Fibroblast of mammary gland (primary cell): Measurements from ENCODE around the gene PRDM15.
A peak's percentile ranks its signal among the peaks of the same experiment; 100 is the strongest.

ENCODE experiments used
- DNase-seq: peaks from one replicate; pipeline ENCODE4 v3.0.0-alpha.2; 2010; ENCODE audit warnings: low read depth
- H3K4me3 ChIP-seq: 2 replicates; pipeline ENCODE4 v1.5.1; 2011; ENCODE audit warnings: low read depth, mild to moderate bottlenecking, low read length, moderate library complexity; ENCODE audit not compliant: control insufficient read depth
- CTCF ChIP-seq: conservative IDR thresholded peaks from 2 replicates; pipeline ENCODE4 v1.5.1; 2011; ENCODE audit warnings: low read depth, low read length, inconsistent platforms; ENCODE audit not compliant: control insufficient read depth, insufficient read depth

PRDM15 gene

GRCh38 chr21:41777951-41778815 lies 101.0 kb downstream of the PRDM15 start:
- TF ChIP-seq CTCF: no peak
- peak; percentile 21 for DNase-seq
- H3K4me3 ChIP-seq: no peak overlapping the region

GRCh38 chr21:41776778-41777177 lies 102.4 kb downstream of the PRDM15 start:
- DNase-seq: no peak
- no peak for TF ChIP-seq CTCF
- no peak overlapping the region for H3K4me3 ChIP-seq

GRCh38 chr21:41775149-41775472 lies 104.0 kb downstream of the PRDM15 start:
- H3K4me3 ChIP-seq: no peak overlapping the region
- DNase-seq: no peak
- no peak for TF ChIP-seq CTCF

- no peak overlapping the region for H3K4me3 ChIP-seq
- DNase-seq: no peak
- no peak for TF ChIP-seq CTCF
Observed at GRCh38 chr21:41774467-41775148, 104.5 kb downstream of the PRDM15 start.

- no peak for DNase-seq
- no peak overlapping the region for H3K4me3 ChIP-seq
- TF ChIP-seq CTCF: no peak
Observed at GRCh38 chr21:41772351-41773080, 106.6 kb downstream of the PRDM15 start.

GRCh38 chr21:41771625-41771945 lies 107.6 kb downstream of the PRDM15 start:
- H3K4me3 ChIP-seq: no peak overlapping the region
- no peak for TF ChIP-seq CTCF
- DNase-seq: no peak
